HepG2 (cell line): ENCODE measurements around the gene MACROH2A1. TPM values are rescaled to one million over a fixed set of nuclear protein-coding genes. Genes with fewer than 3 reads are reported as not detected.
A peak's percentile ranks its signal among the peaks of the same experiment; 100 is the strongest.

ENCODE experiments used
- ATAC-seq: fragments of 200-7000 bp; cut with Tn5 transposase; 3 replicates; pipeline ENCODE4 v1.9.1; 2020; ENCODE audit warnings: mild to moderate bottlenecking, moderate library complexity
- BruUV-seq: library from RNA; stranded (reverse); fragments of 400-500 nt; replicated peaks from 2 replicates; lab custom pipeline; 2021; lab: Mats Ljungman, UMichigan
- CTCF ChIA-PET: fragments of 300-600 bp; formaldehyde crosslinking; extraction: SDS; loops from one replicate; lab custom pipeline; 2021; ENCODE audit warnings: low total read pairs, inconsistent platforms, low intra/inter-chr PET ratio; lab: Yijun Ruan, JAX
- POLR2A ChIA-PET: fragments of 350-600 bp; sonication (Branson Sonifier 250); formaldehyde crosslinking; loops from one replicate; lab custom pipeline; 2020; ENCODE audit warnings: antibody characterized with exemption, inconsistent platforms; lab: Yijun Ruan, JAX
- DNase-seq: peaks from one replicate; pipeline ENCODE4 v3.0.0-alpha.2; 2015; ENCODE audit warnings: low spot score
- FAIRE-seq: peaks from 3 replicates; lab custom pipeline; 2011; peaks lifted over from hg19 to GRCh38; lab: Jason Lieb, UNC
- H2AFZ ChIP-seq: one replicate; pipeline ENCODE4 v1.6.1; 2011; ENCODE audit warnings: low read length, inconsistent platforms
- H3K27ac ChIP-seq: fragments of 300-600 bp; 3 replicates; pipeline ENCODE4 v1.8.0; 2011; ENCODE audit warnings: mixed run types, mild to moderate bottlenecking, mixed read lengths, low read length, inconsistent platforms; ENCODE audit not compliant: insufficient read depth; ENCODE audit errors: extremely low read length
- H3K27me3 ChIP-seq, 2 experiments: fragments of 200-600 bp in 1 of 2; 2 replicates in 1 of 2; 3 replicates in 1 of 2; pipeline versions ENCODE4 v1.6.0 to v1.8.0; 2011; ENCODE audit warnings: low read length in 2 of 2, mild to moderate bottlenecking in 2 of 2, moderate library complexity in 2 of 2, inconsistent platforms in 1 of 2; ENCODE audit not compliant: insufficient read depth in 2 of 2, control insufficient read depth in 1 of 2
- H3K36me3 ChIP-seq, 2 experiments: fragments of 200-600 bp in 1 of 2; replicated peaks in 1 of 2; 2 replicates in 1 of 2; 3 replicates in 1 of 2; pipeline versions ENCODE4 v1.5.1 to v1.8.0; 2011; ENCODE audit warnings: low read length in 2 of 2, inconsistent platforms in 1 of 2; ENCODE audit not compliant: insufficient read depth in 2 of 2, control insufficient read depth in 1 of 2
- H3K4me1 ChIP-seq: 2 replicates; pipeline ENCODE4 v1.5.1; 2012; ENCODE audit warnings: low read length, inconsistent platforms; ENCODE audit not compliant: insufficient read depth
- H3K4me2 ChIP-seq: 2 replicates; pipeline ENCODE4 v1.6.0; 2011; ENCODE audit warnings: low read depth, low read length, inconsistent platforms
- H3K4me3 ChIP-seq, 3 experiments: fragments of 200-600 bp in 1 of 3; sonication (generic), shearing (Covaris generic) in 1 of 3; replicated peaks in 1 of 3; 2 replicates each; pipeline ENCODE4 v1.5.1; 2011 to 2016; ENCODE audit warnings: low read length in 3 of 3, inconsistent platforms in 2 of 3, low read depth in 2 of 3, mild to moderate bottlenecking in 2 of 3, control low read depth in 1 of 3, mixed read lengths in 1 of 3; ENCODE audit not compliant: insufficient read depth in 1 of 3
- H3K79me2 ChIP-seq: one replicate; pipeline ENCODE4 v1.6.1; 2011; ENCODE audit warnings: low read length, inconsistent platforms; ENCODE audit not compliant: insufficient read depth
- H3K9ac ChIP-seq: 2 replicates; pipeline ENCODE4 v1.6.0; 2011; ENCODE audit warnings: mild to moderate bottlenecking, low read depth, low read length, inconsistent platforms; ENCODE audit not compliant: insufficient read depth
- H3K9me3 ChIP-seq: 2 replicates; pipeline ENCODE4 v1.5.1; 2012; ENCODE audit warnings: mild to moderate bottlenecking, low read length
- H4K20me1 ChIP-seq: 2 replicates; pipeline ENCODE4 v1.6.0; 2011; ENCODE audit warnings: inconsistent platforms, mild to moderate bottlenecking, low read length, moderate library complexity; ENCODE audit not compliant: insufficient read depth
- RARG ChIP-seq: sonication (generic); formaldehyde crosslinking; IDR thresholded peaks from 2 replicates; pipeline ENCODE4 v1.4.0; 2020; ENCODE audit warnings: low read depth, mild to moderate bottlenecking, missing genetic modification reagents
- TBX2 ChIP-seq: sonication (generic); formaldehyde crosslinking; IDR thresholded peaks from 2 replicates; pipeline ENCODE4 v1.5.0; 2020; ENCODE audit warnings: missing genetic modification reagents, mild to moderate bottlenecking, borderline replicate concordance
- ZNF274 ChIP-seq: sonication (generic); formaldehyde crosslinking; IDR thresholded peaks from 2 replicates; pipeline ENCODE4 v1.5.1; 2020; ENCODE audit warnings: mild to moderate bottlenecking, missing genetic modification reagents
- ZNF350 ChIP-seq: sonication (generic); formaldehyde crosslinking; IDR thresholded peaks from 2 replicates; pipeline ENCODE4 v1.4.0; 2020; ENCODE audit warnings: mild to moderate bottlenecking, low read depth, missing genetic modification reagents, borderline replicate concordance
- ZNF761 ChIP-seq: sonication (generic); formaldehyde crosslinking; conservative IDR thresholded peaks from 2 replicates; pipeline ENCODE4 v1.4.0; 2020; ENCODE audit warnings: mild to moderate bottlenecking, missing genetic modification reagents
- WGBS: methylation state at CpG from one replicate; pipeline ENCODE4 v1.1.6; 2017; ENCODE audit warnings: low lambda C conversion rate; 5-methylcytosine and 5-hydroxymethylcytosine counted together
- in situ Hi-C: cut with HindIII; loops from 2 replicates; pipeline ENCODE4 v1.10.0; 2017; ENCODE audit warnings: low pct_unique_long_range_greater_than_20kb; ENCODE audit not compliant: extremely low pct_ligation_motif_present
- intact Hi-C: fragments of 100-400 bp; cut with micrococcal nuclease; formaldehyde crosslinking; loops from one replicate; pipeline ENCODE4 v1.10.0; 2022; ENCODE audit not compliant: unreplicated experiment
- polyA plus RNA-seq, 8 experiments: library from polyadenylated mRNA; depleted of rRNA in 3 of 8; stranded (reverse) in 7 of 8; unstranded in 1 of 8; fragments of >200 nt; fragmentation: Illumina TruSeq in 4 of 8; extraction: Trizol in 4 of 8; gene quantifications; 2 replicates each; pipeline versions ENCODE4 v1.2.1 to v1.2.3, GENCODE V29; 2011 to 2016; ENCODE audit warnings: low read depth in 4 of 8, missing spikeins in 1 of 8, mixed read lengths in 1 of 8; ENCODE audit not compliant: insufficient read depth in 1 of 8
- total RNA-seq, 5 experiments: library from RNA; depleted of rRNA; stranded (reverse); fragments of >200 nt; fragmentation: Illumina TruSeq; extraction: Trizol; gene quantifications; 2 replicates each; pipeline ENCODE4 v1.2.3, GENCODE V29; 2016; ENCODE audit warnings: low read depth in 1 of 5
- TF ChIP-seq, protein P1 (sequence below): sonication (generic); formaldehyde crosslinking; IDR thresholded peaks from 2 replicates; pipeline ENCODE4 v1.4.0; 2020; ENCODE audit warnings: missing genetic modification reagents
- TF ChIP-seq, protein P2 (sequence below): sonication (generic); formaldehyde crosslinking; IDR thresholded peaks from 2 replicates; pipeline ENCODE4 v1.4.0; 2020; ENCODE audit warnings: missing genetic modification reagents, low read depth, mild to moderate bottlenecking, borderline replicate concordance
- TF ChIP-seq, protein P3 (sequence below): sonication (generic); formaldehyde crosslinking; IDR thresholded peaks from 2 replicates; pipeline ENCODE4 v1.5.1; 2020; ENCODE audit warnings: missing genetic modification reagents, mild to moderate bottlenecking, borderline replicate concordance

Gene MACROH2A1
- total and polyA plus RNA-seq, 2 of the 13 experiments (the other 11 are each of a cell fraction or from before 2014, with no cell fraction given), result 69.1 to 158 TPM

DNA sequence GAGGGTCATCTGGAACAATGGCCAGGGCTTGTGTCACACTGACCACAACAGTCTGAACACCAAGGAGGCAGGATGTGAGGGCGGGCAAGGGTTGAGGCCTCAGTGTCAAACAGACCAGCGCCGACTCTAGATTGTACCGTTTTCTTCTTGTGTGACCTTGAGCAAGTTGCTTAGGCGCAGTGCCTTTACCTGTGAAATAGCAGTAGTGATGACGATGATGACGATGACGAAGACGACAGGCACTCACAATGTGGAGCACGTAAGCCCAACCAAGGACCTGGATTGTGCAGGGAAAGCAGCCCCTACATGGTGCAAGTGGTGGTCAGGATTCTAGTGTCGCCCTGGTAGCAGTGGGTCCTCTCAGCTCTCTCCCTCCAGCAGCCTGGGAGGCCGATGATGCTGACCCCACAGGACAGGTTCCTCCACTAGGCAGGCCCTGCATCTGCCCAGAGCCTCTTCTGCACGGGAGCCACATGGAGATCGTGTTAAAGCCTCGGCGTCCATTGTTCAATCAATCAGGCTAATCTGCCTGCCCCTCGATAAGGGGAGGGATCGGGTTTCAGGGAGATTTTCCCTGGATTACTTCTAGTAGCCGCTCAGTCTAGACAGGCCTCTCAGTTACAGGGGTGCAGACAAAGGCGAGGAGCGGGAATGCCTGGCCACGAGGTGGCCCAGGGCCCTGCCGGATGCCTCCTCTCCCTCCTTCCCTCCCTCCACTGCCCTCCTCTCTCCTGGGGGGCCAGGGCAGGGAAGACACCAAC, 91.7 kb downstream of the MACROH2A1 start (continued):
- TF ChIP-seq, protein P1, sequence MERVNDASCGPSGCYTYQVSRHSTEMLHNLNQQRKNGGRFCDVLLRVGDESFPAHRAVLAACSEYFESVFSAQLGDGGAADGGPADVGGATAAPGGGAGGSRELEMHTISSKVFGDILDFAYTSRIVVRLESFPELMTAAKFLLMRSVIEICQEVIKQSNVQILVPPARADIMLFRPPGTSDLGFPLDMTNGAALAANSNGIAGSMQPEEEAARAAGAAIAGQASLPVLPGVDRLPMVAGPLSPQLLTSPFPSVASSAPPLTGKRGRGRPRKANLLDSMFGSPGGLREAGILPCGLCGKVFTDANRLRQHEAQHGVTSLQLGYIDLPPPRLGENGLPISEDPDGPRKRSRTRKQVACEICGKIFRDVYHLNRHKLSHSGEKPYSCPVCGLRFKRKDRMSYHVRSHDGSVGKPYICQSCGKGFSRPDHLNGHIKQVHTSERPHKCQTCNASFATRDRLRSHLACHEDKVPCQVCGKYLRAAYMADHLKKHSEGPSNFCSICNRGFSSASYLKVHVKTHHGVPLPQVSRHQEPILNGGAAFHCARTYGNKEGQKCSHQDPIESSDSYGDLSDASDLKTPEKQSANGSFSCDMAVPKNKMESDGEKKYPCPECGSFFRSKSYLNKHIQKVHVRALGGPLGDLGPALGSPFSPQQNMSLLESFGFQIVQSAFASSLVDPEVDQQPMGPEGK (CRISPR knock-in tag), result 0 out of 2 replicates have a peak, but pooled peaks have one; percentile 26
- TF ChIP-seq, protein P2, sequence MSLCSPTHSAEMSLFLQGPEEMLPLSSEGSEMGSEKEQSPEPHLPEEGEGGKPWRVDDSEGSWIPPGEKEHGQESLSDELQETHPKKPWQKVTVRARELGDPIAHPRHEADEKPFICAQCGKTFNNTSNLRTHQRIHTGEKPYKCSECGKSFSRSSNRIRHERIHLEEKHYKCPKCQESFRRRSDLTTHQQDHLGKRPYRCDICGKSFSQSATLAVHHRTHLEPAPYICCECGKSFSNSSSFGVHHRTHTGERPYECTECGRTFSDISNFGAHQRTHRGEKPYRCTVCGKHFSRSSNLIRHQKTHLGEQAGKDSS (CRISPR knock-in tag), result no peak
- no peak for TF ChIP-seq ZNF274 (CRISPR knock-in tag)
- no peak for TF ChIP-seq ZNF761
- TF ChIP-seq ZNF350 (CRISPR knock-in tag), result no peak
- TF ChIP-seq, all 625 proteins: peak for 3

DNA sequence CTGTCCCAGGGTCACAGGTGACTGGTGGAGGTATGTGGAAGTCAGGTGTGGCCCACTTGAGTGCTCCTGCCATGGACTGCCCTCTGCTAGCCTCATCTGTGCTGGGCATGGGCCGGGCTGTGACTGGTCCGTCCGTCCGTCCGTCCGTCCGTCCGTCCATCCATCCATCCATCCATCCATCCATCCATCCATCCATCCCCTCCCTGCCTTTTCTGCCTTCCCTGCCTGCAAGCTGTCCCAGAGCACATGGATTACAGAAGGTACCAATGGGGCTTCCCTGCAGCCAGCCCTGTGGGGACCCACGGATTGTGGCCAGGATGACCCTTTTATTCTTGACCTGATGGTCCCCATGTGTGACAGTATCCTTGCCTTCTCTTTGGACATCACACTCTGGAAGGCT, 92.5 kb downstream of the MACROH2A1 start:
- Histone ChIP-seq H3K79me2 (no peaks in the 10 kb centered on the region), H3K9me3 (no peaks in the 10 kb centered on the region), H4K20me1 (no peaks in the 10 kb centered on the region), H3K27ac (no peak overlapping the region), H3K27me3 (no peaks in the 10 kb centered on the region; a peak in 1 of 5 replicates), H3K4me2 (no peak overlapping the region), H2AFZ (no peak overlapping the region), H3K9ac (no peak overlapping the region), H3K36me3 (no peaks in the 10 kb centered on the region), H3K4me1 (peaks cover 80% of the 10 kb centered on the region), H3K4me3 (no peak overlapping the region)
- POLR2A ChIA-PET, result no interaction called here
- intact Hi-C loops (no loop called here), in situ Hi-C loops (no loop called here)
- TF ChIP-seq RARG (CRISPR knock-in tag) (no peak), TBX2 (CRISPR knock-in tag) (0 out of 2 replicates have a peak, but pooled peaks have one; percentile 11)
- TF ChIP-seq, protein P3, sequence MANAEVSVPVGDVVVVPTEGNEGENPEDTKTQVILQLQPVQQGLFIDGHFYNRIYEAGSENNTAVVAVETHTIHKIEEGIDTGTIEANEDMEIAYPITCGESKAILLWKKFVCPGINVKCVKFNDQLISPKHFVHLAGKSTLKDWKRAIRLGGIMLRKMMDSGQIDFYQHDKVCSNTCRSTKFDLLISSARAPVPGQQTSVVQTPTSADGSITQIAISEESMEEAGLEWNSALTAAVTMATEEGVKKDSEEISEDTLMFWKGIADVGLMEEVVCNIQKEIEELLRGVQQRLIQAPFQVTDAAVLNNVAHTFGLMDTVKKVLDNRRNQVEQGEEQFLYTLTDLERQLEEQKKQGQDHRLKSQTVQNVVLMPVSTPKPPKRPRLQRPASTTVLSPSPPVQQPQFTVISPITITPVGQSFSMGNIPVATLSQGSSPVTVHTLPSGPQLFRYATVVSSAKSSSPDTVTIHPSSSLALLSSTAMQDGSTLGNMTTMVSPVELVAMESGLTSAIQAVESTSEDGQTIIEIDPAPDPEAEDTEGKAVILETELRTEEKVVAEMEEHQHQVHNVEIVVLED, result no peak
- DNase-seq (no peak), FAIRE-seq (no peak), ATAC-seq (no peak)
- WGBS, result 91% methylated on average over 9 of the region's 9 CpGs
- no TSS peak for BruUV-seq
- CTCF ChIA-PET, result no interaction called here
